Activated CD4-positive, alpha-beta T cell treated with anti-CD3 and anti-CD28 coated beads for 4 hours (primary cell): ENCODE data around the gene SLC43A2.
"Not testable (repeated sequence)": the region's sequence is repeated elsewhere in the genome, so short reads cannot be mapped to it uniquely, and the experiment has no call there.

Experiments
- DNase-seq, 2 donors: peaks; one replicate each; pipeline ENCODE4 v3.0.0-alpha.2; 2020

The SLC43A2 gene

GRCh38 chr17:1588821-1589585 is 39.6 kb downstream of the SLC43A2 start:
- DNase-seq = no peak

- DNase-seq = no peak
Observed at GRCh38 chr17:1584167-1584566, 44.5 kb downstream of the SLC43A2 start.

DNA sequence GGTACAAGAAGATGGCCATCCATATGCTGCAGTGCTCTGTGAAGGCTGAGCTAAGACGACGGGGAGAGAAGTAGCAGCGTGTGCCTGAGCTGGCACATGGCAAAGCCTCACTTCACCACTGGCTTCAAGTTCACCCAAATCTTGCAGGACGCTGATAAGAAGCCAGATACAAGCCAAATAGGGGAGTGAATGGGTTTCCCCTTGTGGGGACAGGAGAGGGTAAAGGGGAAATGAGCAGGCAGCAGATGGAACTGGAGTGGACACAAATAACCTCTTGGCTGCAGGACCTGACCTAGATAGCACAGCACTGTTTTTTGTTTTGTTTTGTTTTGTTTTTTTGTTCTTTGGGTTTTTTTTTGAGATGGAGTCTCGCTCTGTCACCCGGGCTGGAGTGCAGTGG is 45.1 kb downstream of the SLC43A2 start:
- no peak for DNase-seq

GRCh38 chr17:1582374-1582773 is 46.3 kb downstream of the SLC43A2 start:
- no peak for DNase-seq

DNA sequence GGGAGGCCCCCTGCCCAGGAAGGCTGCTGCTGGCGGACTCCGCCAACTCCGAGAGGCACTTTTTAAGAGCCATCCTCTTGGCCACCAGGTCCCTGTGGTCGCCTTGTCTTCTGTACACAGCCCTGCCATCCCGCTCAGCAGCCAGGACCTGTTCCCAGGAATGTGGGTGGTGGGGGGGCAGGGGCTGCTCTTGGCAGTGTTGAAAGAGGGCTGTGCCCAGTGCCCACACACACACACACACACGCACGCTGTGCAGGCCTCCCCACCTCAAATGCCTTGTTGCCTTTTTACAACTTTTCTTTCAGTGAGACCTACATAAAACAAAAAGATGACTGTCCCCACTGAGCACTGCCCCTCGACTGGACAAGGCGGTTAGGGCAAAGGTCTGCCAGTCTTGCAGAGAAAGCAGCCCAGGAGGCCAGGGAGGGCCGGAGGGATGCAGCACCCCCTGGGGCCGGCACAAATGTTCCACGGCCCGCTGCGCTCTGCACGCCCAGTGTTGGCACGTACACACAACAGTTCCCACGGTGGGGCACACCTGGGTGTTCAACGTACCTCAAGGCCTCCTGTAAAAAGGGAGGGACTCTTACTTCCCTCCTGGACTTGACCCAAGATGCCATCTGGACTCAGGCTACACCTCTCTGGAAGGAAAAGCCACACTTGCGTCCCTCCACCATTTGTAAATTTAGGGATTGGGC is 47.5 kb downstream of the SLC43A2 start:
- no peak for DNase-seq

DNA sequence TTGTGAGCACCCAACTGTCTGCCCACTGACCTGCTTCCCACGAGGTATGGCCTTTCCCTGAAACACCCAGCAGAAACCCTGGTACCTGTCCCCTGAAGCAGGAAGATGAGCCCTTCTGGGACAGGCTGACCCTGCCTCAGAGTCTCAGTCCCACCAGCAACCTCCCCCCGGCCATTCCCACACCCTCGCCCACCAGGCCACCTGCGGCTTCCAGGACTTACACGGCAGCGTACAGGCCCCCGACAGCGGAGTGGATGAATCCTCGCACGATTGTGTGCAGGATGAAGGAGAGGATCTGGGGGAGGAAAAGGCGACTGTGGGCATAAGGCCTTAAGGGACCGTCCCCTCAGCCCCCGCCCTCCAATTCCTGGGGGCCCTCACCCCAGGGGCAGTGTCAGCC is 50.6 kb downstream of the SLC43A2 start:
- no peak for DNase-seq

DNA sequence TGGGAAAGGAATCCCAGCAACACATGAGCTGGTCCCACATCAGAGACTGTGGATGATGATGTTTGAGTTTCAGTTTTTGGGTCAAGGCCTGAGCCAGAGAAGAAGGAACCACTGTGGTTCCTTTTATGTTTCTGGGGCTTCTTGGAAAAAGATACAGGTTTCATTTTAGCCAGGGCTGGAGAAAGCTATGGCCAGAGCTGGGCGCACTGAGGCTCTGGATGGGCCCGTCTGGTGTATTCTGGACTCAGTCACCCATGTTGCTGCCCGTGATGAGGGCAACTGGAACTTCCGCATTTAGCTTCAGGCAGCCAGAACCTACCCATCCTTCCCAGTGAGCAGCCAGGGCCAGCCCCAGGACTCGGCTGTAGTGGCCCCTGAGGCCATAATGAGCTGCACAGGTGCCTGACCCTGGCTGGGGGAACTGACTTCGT is 51.0 kb downstream of the SLC43A2 start:
- DNase-seq = no peak

DNA sequence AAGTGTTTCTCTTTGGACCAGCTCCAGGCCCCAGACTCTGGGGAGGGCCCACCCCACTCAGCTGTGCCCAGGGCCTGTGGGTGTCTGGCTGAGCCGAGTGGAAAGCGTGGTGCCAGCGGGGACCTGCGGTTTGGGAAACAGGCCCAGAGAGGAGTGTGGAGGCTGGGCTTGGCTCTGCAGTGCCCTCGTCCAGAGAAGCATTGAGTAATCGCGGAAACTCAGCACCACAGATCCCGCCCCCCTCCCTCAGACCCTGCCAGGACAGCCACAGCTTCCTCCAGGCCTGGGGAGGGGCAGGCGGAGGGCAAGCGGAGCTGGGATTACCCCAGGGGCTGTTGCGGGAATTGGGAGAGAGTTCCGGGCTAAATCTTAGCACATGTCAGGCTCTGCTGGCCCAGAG is 51.5 kb downstream of the SLC43A2 start:
- no peak for DNase-seq

DNA sequence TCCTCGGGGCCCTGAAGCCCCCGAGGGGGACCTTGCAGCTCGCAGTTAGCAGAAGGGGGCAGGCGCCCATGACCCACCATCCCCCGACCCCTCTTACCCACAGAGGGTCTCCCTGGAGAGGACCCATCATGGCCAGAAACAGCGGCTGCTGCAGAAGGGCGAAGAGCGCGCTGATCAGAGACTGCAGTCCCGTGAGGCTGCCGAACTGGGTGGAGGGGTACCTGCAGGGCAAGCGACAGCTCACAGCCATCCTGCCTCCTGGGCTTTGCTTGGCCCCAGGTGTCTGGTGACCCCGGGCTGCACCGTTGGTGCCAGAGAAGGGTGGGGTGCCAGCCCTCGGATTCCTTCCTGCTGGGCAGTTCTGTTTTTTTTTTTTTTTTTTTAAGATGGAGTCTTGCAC is 52.1 kb downstream of the SLC43A2 start:
- DNase-seq = no peak

DNA sequence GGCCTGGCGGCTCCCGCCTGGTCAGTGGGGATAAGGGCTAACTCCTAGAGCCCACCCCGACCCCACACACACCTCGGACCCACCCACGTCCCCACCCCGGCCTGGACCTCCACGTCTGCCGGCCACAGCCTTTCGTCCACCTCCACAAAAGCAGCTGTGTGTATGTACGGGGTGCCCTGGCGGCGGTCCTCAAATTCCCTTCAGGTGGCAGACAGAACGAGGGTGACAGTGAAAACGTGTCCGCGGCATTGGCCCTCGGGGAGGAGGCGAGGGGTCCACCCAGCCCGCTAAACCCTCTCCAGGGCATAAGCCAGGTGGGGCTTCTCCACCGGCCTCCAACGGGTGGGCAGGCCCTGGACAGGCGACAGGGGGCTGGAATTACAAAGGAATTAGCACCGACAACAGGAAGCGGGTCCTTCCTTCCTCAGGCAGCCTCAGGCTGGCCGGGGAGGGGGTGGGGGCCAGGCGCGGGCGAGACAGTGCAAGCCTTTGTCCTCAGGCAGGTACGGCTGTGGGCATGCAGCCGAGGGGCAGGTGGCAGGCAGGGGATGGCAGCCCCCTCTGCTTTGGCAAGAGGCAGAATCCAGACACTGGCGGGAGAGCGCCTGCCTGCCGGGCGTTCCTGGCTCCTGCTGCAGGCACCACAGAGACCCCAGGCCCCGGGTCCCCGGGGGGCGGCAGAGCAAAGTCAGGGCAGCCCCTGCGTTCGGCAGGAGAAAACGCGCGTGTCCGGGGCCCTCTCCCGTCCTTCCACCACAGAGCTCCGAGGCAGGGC is 53.8 kb downstream of the SLC43A2 start:
- DNase-seq = no peak

- peak; percentile 47 to 48 for DNase-seq
Observed at GRCh38 chr17:1573932-1574696, 54.5 kb downstream of the SLC43A2 start.

DNA sequence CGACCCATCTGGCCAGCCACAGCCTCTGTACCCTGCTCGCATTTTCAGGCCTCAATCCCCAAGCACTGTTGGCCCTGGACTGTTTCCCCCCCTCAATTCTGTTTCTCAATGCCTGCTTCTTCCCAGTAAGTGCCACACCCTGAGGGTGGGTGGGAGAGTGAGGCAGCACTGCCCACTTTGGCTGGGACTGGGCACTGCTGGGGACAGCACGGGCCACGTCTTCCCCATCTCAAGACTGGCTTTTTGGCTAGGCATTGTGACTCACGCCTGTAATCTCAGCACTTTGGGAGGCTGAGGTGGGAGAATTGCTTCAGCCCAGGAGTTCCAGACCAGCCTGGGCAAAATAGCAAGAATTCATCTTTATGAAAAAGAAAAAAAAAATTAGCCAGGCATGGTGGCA is 56.0 kb downstream of the SLC43A2 start:
- not testable (repeated sequence) for DNase-seq

- DNase-seq = no peak
Observed at GRCh38 chr17:1571341-1571704, 57.3 kb downstream of the SLC43A2 start.

DNA sequence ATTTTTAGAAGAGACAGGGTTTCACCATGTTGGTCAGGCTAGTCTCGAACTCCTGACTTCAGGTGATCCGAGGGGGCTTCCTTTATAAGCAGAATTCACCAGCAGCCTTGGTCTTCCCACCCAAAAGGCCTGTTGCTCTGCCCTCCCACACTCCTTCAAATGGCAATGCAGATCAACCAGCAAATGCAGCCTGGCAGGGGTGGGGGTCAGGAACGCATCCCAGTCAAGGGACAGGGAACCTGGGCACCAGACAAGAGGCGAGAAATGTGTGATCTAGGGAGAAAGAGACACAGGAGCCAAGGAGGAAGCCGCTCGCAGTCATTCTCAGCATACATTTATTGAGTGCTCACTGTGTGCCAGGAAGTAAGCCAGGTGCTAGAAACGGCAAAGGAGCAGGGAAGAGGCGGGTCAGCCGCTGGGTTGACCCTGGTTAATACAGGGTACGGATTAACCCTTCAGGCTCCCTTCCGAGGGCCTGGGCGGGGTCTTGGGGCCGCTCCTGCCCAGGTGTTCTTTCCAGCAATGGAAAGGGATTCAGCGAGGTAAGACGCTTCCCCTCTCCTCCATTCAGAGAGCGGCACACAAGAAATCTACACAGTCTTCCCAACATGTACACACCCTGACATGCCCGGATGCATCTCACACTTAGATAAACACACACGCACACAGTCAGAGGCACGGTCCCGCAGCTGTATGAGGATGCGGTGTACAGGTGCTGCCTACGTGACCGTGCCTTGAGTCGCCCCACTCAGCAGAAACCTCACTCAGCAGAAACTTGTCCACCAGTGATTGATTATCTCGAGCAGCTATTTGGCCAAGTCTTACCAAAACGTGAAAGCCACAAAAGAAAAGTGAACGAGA is 59.5 kb downstream of the SLC43A2 start:
- DNase-seq = no peak

GRCh38 chr17:1566505-1567199 is 62.0 kb downstream of the SLC43A2 start:
- peak; percentile 16 to 29 for DNase-seq

DNA sequence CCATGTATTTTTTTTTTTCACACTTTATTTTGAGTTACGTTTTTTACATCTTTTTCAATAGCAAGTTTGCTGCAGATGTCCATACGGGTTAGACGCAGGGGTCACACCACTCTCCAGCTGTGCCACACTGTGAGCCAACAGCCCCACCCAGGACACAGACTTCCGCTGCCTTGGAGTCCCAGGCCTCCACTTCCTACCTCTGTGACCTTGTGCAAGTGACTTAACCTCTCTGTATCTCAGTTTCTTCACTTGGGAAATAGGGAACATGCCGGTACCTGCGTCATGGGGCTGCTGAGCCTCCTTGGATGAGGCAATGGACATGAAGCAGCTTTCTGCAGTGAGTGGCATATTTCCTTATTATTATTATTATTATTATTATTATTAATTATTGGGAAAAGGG is 62.8 kb downstream of the SLC43A2 start:
- no peak for DNase-seq

DNA sequence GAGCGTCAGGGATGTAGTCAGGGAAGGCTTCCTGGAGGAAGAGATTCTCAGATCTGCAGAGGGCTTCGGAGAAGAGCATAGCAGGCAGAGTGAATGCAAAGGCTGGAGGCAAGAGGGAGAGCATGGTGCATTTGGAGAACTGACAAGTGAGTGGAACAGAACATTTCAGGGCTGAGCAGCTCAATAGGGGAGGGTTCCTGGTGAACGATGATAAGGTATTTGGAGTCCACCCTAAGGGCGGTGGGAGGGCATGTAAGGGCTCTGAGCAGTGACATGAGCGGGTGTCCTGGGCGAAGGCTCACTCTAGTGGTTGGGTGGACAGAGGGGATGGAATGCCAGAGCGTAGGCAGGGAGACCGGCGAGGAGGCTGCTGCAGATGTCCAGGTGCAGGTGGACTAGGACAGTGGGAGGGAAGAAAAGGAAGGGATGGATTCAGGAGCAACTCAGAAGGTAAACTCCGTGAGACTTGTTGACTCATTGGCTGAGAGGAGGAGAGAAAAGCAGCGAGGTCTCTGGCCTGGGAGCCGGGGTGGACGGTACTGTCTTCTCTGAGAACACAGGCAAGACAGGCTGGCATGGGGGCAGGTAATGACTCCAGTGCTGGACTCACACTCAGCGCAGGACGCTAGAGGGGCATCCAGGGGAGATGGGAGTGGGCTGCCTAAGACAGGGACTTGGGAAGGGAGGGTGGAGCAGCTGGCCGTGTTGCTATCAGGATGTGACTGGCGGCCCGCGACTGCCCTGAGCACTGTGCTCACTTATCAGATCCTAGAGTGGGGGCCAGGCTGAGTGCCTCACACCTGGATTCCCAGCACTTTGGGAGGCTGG is 64.6 kb downstream of the SLC43A2 start:
- no peak for DNase-seq

- not testable (repeated sequence) for DNase-seq
Observed at GRCh38 chr17:1563471-1563785, 65.2 kb downstream of the SLC43A2 start.

DNA sequence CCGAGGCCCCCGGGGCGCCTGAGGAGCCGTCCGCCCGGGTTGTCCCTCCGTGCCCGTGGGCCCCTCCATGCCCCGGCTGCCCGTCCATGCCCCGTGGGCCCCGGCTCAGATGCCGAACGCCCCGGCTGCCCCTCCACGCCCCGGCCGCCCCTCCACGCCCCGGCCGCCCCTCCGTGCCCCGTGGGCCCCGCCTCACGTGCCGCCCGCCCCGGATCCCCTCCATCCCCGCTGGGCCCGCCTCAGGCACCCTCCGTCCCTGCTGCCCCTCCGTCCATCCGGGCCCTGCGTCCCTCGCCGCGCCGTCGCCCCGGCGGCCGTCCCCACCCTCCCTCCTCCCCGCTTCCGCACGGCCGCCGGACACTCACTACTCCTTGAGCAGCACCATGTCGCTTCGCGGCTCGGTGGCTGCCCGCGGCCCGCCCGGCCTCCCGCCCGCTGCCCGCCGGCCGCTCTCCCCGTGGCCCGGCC is 66.4 kb downstream of the SLC43A2 start:
- DNase-seq = peak in 1 of 2 donors; percentile 35

- peak; percentile 22 to 47 for DNase-seq
Observed at GRCh38 chr17:1561420-1562175, 67.0 kb downstream of the SLC43A2 start.
